DND-41 (cell line): ENCODE measurements around the gene USP8.

Experiments
- ATAC-seq: fragments of 200-7000 bp; cut with Tn5 transposase; 3 replicates; pipeline ENCODE4 v1.9.1; 2021; ENCODE audit warnings: low read depth; ENCODE audit not compliant: insufficient read depth
- DNase-seq: peaks from one replicate; pipeline ENCODE4 v3.0.0-alpha.2; 2020
- H2AFZ ChIP-seq: 2 replicates; pipeline ENCODE4 v1.6.0; 2012; ENCODE audit warnings: low read depth, low read length
- H3K27ac ChIP-seq: 2 replicates; pipeline ENCODE4 v1.5.1; 2012; ENCODE audit warnings: low read length, inconsistent platforms
- H3K27me3 ChIP-seq: fragments of 200-600 bp; sonication (generic); 2 replicates; pipeline ENCODE4 v1.6.0; 2012; ENCODE audit warnings: low read length, mild to moderate bottlenecking, inconsistent platforms; ENCODE audit not compliant: insufficient read depth, poor library complexity
- H3K36me3 ChIP-seq: 2 replicates; pipeline ENCODE4 v1.5.1; 2012; ENCODE audit warnings: low read length, inconsistent platforms; ENCODE audit not compliant: insufficient read depth
- H3K4me1 ChIP-seq: 2 replicates; pipeline ENCODE4 v1.5.1; 2012; ENCODE audit warnings: mild to moderate bottlenecking, low read length; ENCODE audit not compliant: insufficient read depth
- H3K4me2 ChIP-seq: 2 replicates; pipeline ENCODE4 v1.6.0; 2012; ENCODE audit warnings: mild to moderate bottlenecking, moderate library complexity, low read length, inconsistent platforms; ENCODE audit not compliant: insufficient read depth
- H3K4me3 ChIP-seq, 2 experiments: fragments of 200-600 bp in 1 of 2; shearing (Covaris generic) in 1 of 2; 2 replicates each; pipeline ENCODE4 v1.5.1; 2012 to 2016; ENCODE audit warnings: inconsistent platforms in 2 of 2, low read length in 2 of 2, mild to moderate bottlenecking in 2 of 2, low read depth in 1 of 2, moderate library complexity in 1 of 2
- H3K79me2 ChIP-seq: 2 replicates; pipeline ENCODE4 v1.6.0; 2012; ENCODE audit warnings: low read length, inconsistent platforms; ENCODE audit not compliant: insufficient read depth
- H3K9ac ChIP-seq: 2 replicates; pipeline ENCODE4 v1.6.0; 2012; ENCODE audit warnings: low read depth, mild to moderate bottlenecking, inconsistent platforms, low read length, moderate library complexity
- H3K9me3 ChIP-seq: 2 replicates; pipeline ENCODE4 v1.5.1; 2012; ENCODE audit warnings: low read length, moderate library complexity, mild to moderate bottlenecking, inconsistent platforms; ENCODE audit not compliant: insufficient read depth, severe bottlenecking
- H4K20me1 ChIP-seq: 2 replicates; pipeline ENCODE4 v1.6.0; 2012; ENCODE audit warnings: low read length; ENCODE audit not compliant: insufficient read depth
- CTCF ChIP-seq: IDR thresholded peaks from 2 replicates; pipeline ENCODE4 v1.5.1; 2012; ENCODE audit warnings: borderline replicate concordance, low read length, moderate library complexity, mild to moderate bottlenecking; ENCODE audit not compliant: poor library complexity, severe bottlenecking; ENCODE audit errors: extremely low read depth
- EZH2 ChIP-seq: IDR thresholded peaks from 3 replicates; pipeline ENCODE4 v1.6.1; 2012; ENCODE audit warnings: borderline replicate concordance, low read depth, mild to moderate bottlenecking, moderate library complexity, low read length, inconsistent platforms; ENCODE audit not compliant: severe bottlenecking

Gene USP8

GRCh38 chr15:50563756-50564155, 139.6 kb downstream of the USP8 start:
- DNase-seq (no peak), ATAC-seq (no peak)
- no peak overlapping the region for H3K4me2 ChIP-seq
- no peak overlapping the region for H3K4me3 ChIP-seq
- no peak overlapping the region for H2AFZ ChIP-seq
- no peaks in the 10 kb centered on the region for H3K27me3 ChIP-seq
- H3K79me2 ChIP-seq: no peaks in the 10 kb centered on the region
- no peak overlapping the region for H3K9ac ChIP-seq
- peaks cover 46% of the 10 kb centered on the region for H3K36me3 ChIP-seq
- H4K20me1 ChIP-seq: no peaks in the 10 kb centered on the region
- H3K27ac ChIP-seq: no peak overlapping the region
- H3K4me1 ChIP-seq: no peaks in the 10 kb centered on the region
- TF ChIP-seq EZH2 (no peak), CTCF (no peak)
- no peaks in the 10 kb centered on the region for H3K9me3 ChIP-seq
